ENCODE data around the gene PRKCH. TPM values are rescaled to one million over a fixed set of nuclear protein-coding genes. Genes with fewer than 3 reads are reported as not detected.

PRKCH gene
- total RNA-seq, 1 experiment from 2014 or later: 10.3 TPM

DNA sequence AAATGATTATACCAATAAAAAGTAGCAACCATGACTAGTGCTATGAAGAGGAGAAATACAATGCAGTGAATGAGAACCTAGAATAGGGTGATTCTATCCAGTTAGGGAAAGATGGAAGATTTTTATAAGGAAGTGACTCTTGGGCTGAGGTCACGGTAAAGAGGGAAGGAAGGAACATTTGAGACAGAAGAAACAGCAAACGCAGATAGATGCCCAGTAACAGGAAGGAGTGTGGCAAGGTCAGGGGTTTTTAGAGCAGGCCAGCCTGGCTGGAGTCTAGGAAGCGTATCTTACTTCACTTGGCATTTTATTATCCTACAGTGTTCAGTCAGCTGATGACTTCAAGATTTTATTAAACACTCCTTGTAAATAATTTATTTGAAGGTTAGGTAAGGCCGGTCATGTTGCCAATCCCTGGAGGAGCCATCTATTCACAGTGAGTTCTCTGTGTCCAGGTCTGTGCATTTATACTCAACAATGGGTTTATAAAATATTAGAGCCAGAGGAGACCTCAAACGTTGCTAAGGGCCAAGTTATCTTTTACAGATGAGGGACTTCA is 170.6 kb downstream of the PRKCH start:
- no peak for ATAC-seq
- no peaks in the 10 kb centered on the region for H3K36me3 Mint-ChIP-seq
- no peak for DNase-seq (ENCODE audit: low spot score)
- H3K9me3 Mint-ChIP-seq: no peaks in the 10 kb centered on the region
- no peak overlapping the region for H3K4me3 Mint-ChIP-seq
- peaks cover 12% of the 10 kb centered on the region for H3K4me1 Mint-ChIP-seq
- TF ChIP-seq TEAD1 (CRISPR knock-in tag; IDR thresholded peaks at IDR 0.05): no peak
- TF ChIP-seq, protein P1, sequence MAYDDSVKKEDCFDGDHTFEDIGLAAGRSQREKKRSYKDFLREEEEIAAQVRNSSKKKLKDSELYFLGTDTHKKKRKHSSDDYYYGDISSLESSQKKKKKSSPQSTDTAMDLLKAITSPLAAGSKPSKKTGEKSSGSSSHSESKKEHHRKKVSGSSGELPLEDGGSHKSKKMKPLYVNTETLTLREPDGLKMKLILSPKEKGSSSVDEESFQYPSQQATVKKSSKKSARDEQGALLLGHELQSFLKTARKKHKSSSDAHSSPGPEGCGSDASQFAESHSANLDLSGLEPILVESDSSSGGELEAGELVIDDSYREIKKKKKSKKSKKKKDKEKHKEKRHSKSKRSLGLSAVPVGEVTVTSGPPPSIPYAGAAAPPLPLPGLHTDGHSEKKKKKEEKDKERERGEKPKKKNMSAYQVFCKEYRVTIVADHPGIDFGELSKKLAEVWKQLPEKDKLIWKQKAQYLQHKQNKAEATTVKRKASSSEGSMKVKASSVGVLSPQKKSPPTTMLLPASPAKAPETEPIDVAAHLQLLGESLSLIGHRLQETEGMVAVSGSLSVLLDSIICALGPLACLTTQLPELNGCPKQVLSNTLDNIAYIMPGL (CRISPR knock-in tag; IDR thresholded peaks at IDR 0.05): no peak
- CTCF ChIA-PET: interaction anchor here (1.0 kb wide), 1 partner anchor 22 kb away, joined by 3 read pairs; no protein-coding TSS in a partner anchor
- H3K27me3 Mint-ChIP-seq (ENCODE audit: low read depth): no peaks in the 10 kb centered on the region
- POLR2A ChIA-PET: no interaction called here
- no peak overlapping the region for H3K27ac Mint-ChIP-seq

DNA sequence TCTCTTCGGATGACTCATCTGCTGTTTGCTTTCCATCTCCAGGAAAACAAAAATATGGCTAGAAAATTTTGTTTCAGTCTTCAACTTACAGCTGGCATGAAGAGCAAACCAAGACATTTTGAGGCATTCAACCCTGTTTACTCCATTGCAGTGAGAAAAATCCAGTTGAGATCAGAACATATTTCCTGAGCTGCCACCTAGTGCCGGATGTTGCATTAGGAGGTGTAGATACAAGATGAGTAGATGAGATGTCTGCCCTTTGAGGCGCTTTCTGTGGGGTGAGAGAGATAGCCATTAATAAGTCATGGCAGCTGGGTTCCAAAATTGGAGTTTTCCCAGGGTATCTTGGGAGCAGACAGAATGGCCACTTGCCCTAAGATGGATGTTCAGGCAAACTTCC is 171.1 kb downstream of the PRKCH start:
- DNase-seq (ENCODE audit: low spot score): no peak
- Mint-ChIP-seq H3K4me1 (peaks cover 12% of the 10 kb centered on the region), H3K27ac (no peak overlapping the region), H3K9me3 (no peaks in the 10 kb centered on the region), H3K36me3 (no peaks in the 10 kb centered on the region), H3K27me3 (ENCODE audit: low read depth) (no peaks in the 10 kb centered on the region), H3K4me3 (no peak overlapping the region)
- no peak for ATAC-seq
- ChIA-PET CTCF (interaction anchor here (1.0 kb wide), 1 partner anchor 23 kb away, joined by 3 read pairs; no protein-coding TSS in a partner anchor), POLR2A (no interaction called here)
- no peak for TF ChIP-seq IRF2 (CRISPR knock-in tag; IDR thresholded peaks at IDR 0.05; ENCODE audit: borderline replicate concordance, low read depth)
- no peak for TF ChIP-seq CBFB (CRISPR knock-in tag; IDR thresholded peaks at IDR 0.05; ENCODE audit: low read depth)
- TF ChIP-seq, protein P2, sequence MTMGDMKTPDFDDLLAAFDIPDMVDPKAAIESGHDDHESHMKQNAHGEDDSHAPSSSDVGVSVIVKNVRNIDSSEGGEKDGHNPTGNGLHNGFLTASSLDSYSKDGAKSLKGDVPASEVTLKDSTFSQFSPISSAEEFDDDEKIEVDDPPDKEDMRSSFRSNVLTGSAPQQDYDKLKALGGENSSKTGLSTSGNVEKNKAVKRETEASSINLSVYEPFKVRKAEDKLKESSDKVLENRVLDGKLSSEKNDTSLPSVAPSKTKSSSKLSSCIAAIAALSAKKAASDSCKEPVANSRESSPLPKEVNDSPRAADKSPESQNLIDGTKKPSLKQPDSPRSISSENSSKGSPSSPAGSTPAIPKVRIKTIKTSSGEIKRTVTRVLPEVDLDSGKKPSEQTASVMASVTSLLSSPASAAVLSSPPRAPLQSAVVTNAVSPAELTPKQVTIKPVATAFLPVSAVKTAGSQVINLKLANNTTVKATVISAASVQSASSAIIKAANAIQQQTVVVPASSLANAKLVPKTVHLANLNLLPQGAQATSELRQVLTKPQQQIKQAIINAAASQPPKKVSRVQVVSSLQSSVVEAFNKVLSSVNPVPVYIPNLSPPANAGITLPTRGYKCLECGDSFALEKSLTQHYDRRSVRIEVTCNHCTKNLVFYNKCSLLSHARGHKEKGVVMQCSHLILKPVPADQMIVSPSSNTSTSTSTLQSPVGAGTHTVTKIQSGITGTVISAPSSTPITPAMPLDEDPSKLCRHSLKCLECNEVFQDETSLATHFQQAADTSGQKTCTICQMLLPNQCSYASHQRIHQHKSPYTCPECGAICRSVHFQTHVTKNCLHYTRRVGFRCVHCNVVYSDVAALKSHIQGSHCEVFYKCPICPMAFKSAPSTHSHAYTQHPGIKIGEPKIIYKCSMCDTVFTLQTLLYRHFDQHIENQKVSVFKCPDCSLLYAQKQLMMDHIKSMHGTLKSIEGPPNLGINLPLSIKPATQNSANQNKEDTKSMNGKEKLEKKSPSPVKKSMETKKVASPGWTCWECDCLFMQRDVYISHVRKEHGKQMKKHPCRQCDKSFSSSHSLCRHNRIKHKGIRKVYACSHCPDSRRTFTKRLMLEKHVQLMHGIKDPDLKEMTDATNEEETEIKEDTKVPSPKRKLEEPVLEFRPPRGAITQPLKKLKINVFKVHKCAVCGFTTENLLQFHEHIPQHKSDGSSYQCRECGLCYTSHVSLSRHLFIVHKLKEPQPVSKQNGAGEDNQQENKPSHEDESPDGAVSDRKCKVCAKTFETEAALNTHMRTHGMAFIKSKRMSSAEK (CRISPR knock-in tag; IDR thresholded peaks at IDR 0.05; ENCODE audit: borderline replicate concordance): no peak
- TF ChIP-seq, protein P3, sequence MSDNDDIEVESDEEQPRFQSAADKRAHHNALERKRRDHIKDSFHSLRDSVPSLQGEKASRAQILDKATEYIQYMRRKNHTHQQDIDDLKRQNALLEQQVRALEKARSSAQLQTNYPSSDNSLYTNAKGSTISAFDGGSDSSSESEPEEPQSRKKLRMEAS (CRISPR knock-in tag; IDR thresholded peaks at IDR 0.05): no peak
- TF ChIP-seq, protein P4, sequence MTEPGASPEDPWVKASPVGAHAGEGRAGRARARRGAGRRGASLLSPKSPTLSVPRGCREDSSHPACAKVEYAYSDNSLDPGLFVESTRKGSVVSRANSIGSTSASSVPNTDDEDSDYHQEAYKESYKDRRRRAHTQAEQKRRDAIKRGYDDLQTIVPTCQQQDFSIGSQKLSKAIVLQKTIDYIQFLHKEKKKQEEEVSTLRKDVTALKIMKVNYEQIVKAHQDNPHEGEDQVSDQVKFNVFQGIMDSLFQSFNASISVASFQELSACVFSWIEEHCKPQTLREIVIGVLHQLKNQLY (CRISPR knock-in tag; IDR thresholded peaks at IDR 0.05): no peak
- no peak for TF ChIP-seq SMAD3 (CRISPR knock-in tag; IDR thresholded peaks at IDR 0.05; ENCODE audit: borderline replicate concordance)
- TF ChIP-seq, protein P5, sequence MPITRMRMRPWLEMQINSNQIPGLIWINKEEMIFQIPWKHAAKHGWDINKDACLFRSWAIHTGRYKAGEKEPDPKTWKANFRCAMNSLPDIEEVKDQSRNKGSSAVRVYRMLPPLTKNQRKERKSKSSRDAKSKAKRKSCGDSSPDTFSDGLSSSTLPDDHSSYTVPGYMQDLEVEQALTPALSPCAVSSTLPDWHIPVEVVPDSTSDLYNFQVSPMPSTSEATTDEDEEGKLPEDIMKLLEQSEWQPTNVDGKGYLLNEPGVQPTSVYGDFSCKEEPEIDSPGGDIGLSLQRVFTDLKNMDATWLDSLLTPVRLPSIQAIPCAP (CRISPR knock-in tag; IDR thresholded peaks at IDR 0.05): no peak
- TF ChIP-seq GRHL2 (CRISPR knock-in tag; IDR thresholded peaks at IDR 0.05; ENCODE audit: insufficient replicate concordance, severe bottlenecking): no peak

DNA sequence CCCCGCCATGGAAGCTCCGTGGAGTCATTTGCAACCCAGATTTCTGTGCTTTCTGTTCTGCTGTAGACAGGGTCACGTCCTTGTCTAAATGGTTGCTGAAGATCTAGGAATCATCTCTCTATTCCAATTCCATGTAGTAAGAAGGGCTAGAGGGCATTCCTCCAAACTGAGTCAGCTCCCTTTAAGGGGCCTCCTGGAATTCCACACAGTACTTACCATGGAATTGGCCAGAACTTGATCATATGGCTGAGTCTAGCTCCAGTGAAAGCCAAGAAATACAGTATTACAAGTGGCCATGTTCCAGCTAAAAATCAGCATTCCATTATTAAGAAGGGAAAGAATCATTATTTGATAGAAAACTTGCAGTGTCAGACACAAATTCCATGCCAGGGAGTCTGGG is 171.9 kb downstream of the PRKCH start:
- TF ChIP-seq CREB1 (CRISPR knock-in tag; IDR thresholded peaks at IDR 0.05) (no peak), ZBTB21 (CRISPR knock-in tag; IDR thresholded peaks at IDR 0.05; ENCODE audit: borderline replicate concordance) (no peak), JUN (CRISPR knock-in tag; IDR thresholded peaks at IDR 0.05) (no peak), SOX15 (CRISPR knock-in tag; IDR thresholded peaks at IDR 0.05) (no peak)
- TF ChIP-seq, protein P5 (CRISPR knock-in tag; IDR thresholded peaks at IDR 0.05): no peak
- H3K27ac Mint-ChIP-seq: no peak overlapping the region
- ChIA-PET POLR2A (interaction anchor here (0.5 kb wide), 1 partner anchor 9 kb away, joined by 6 read pairs; no protein-coding TSS in a partner anchor), CTCF (no interaction called here)
- no peak for DNase-seq (ENCODE audit: low spot score)
- H3K27me3 Mint-ChIP-seq (ENCODE audit: low read depth): no peaks in the 10 kb centered on the region
- H3K36me3 Mint-ChIP-seq: no peaks in the 10 kb centered on the region
- H3K4me3 Mint-ChIP-seq: no peak overlapping the region
- no peak for ATAC-seq
- H3K4me1 Mint-ChIP-seq: peaks cover 13% of the 10 kb centered on the region
- H3K9me3 Mint-ChIP-seq: no peaks in the 10 kb centered on the region

Data from WTC11 (cell line).